Stimulated activated CD8-positive, alpha-beta memory T cell treated with anti-CD3 and anti-CD28 coated beads, Interleukin-4, amount 100 ng/mL, for 1 hour (primary cell): Measurements from ENCODE around the gene ISLR.
A peak's percentile ranks its signal among the peaks of the same experiment; 100 is the strongest.

ENCODE experiments used
- DNase-seq, 2 donors: peaks; one replicate each; pipeline ENCODE4 v3.0.0-alpha.2; 2020; ENCODE audit warnings: low read depth in 2 of 2, low spot score in 1 of 2

Gene ISLR, protein sequence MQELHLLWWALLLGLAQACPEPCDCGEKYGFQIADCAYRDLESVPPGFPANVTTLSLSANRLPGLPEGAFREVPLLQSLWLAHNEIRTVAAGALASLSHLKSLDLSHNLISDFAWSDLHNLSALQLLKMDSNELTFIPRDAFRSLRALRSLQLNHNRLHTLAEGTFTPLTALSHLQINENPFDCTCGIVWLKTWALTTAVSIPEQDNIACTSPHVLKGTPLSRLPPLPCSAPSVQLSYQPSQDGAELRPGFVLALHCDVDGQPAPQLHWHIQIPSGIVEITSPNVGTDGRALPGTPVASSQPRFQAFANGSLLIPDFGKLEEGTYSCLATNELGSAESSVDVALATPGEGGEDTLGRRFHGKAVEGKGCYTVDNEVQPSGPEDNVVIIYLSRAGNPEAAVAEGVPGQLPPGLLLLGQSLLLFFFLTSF

DNA sequence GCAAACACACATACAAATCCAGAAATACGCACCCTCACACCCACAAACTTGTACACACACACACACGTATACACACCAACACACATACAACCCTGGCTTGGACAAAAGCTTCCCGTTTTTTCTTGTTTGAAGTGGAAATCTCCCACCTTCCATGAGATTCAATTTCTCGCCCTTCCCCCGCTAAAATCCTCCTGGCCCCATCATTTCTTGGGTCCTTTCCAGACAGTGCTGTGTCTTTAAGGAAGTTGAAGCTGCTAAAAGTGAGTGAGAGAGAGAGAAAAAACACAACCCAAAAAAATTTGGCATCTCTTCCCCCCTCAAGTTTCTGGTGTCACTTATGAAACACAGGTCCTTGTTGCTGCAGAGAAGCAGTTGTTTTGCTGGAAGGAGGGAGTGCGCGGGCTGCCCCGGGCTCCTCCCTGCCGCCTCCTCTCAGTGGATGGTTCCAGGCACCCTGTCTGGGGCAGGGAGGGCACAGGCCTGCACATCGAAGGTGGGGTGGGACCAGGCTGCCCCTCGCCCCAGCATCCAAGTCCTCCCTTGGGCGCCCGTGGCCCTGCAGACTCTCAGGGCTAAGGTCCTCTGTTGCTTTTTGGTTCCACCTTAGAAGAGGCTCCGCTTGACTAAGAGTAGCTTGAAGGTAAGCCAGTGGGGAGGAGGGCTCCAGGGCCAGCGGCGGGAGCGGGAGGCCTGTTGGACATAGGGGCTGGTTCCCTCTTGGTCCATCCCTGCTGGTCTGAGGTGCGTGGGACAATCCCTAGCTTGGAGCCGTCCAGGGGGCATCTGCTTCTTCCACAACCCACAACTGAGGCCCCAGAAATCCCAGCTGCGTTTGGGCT lies at the start of gene ISLR:
Gene ISLR, plus strand, starts transcription at position 331 of the 839 bp plus-strand sequence. CDS start 1,149 bp downstream, outside the sequence.
- no peak for DNase-seq

DNA sequence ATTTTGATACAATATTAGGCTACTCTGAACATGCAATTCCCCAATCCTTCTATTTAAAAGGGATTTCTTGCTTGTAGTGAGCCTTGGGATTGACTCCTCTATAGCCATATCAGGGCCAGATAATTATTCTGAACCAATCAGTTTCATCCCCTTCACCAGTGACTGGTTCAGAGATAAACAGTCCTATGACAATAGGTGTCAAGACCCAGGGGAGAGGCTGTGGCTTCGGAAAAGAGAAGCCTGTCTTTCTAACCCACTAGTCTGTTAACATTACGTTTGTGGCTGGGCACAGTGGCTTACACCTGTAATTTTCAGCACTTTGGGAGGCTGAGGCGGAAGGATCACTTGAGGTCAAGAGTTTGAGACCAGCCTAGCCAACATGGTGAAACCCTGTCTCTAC lies 49.3 kb upstream of the ISLR start:
- no peak for DNase-seq

DNA sequence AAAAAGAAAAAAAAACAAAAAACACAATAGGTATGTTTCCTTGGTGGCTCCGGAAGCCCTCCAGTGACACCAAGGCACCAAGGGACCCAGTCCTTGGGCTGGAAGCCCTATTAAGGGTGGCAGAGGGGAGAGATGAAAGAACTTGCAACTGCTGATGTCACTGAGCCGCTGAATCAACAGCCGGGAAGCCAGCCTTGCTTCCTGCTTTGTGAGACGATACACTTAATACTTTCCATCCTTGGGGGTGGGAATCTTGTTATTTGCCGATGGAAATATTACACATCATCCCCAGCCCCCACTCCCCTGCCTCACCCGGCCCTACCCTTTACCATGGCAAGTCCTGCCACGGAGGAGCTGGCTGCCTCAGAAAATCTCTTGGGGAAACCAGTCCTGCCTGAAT lies 48.8 kb upstream of the ISLR start:
- no peak for DNase-seq

DNA sequence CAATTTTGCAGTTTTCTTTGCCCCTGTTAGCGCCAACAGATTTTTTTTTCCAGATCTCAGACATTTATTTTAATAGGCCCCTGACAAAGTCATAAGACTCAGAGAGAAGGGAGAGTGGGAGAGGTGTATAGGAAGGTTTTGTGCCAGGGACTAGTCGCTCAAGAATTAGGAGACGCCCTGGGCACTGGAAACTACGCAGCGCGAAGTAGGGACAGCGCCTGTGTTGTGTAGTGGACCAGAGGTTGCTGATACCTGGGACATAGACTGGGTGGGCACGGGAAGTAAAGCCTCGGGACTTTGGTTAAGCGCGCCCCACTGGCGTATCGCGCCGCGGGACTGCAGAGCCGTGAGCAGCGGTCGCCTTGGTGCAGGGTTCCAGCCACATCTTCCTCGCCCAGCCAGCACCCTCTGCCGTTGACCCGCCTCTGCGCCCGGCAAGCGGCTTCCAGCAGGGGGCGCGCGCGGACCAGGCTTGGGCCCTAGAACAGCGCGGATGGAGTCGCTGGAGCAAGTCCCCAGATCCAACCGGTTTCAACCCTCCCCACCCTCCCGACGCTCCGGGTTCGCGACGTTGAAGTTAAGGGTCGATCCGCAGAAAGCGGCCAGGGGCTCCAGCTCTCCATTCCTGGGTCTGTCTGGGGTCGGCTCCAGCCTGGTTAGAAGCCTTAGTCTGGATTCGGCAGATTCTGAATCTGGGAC lies 46.1 kb upstream of the ISLR start:
- peak; percentile 67 to 70 for DNase-seq

DNA sequence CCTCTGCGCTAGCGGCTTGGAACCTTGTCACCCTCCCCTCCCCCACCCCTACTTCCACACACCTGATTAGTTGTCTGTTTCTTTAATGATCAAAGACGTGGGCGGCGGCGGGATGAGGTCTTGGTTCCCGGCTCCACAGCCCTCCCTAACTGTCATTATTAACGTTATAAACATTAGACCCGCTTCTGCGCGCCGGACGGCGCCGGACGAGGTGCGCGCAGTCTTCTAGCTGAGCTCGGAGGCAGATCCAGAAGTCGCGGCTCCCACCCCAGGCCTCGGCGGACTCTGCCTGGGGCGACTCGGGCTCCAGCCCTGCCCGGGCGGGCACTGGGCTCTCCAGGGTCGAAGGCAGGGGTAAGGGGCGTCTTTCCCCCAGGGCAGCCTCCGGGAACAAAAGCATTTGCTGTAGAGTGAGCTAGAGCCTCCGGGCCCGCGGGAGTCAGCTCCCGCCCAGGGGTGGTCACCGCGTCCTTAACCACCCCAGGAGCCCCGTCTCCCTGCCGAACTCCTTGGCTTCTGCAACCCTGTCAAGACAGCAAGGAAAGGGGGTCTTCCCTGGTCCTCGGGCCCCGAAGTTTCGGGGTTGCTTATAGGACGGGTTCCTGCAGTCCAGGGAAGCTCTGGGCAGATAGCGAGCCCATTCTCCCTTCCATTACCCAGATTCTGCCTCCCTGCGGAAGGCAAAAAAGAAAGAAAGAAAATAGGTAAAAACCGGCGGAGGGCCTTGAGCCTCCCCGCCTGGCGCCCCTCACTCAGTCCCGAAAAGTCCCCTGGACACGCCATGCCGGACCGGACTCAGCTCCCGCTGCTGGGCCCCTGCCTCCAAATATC lies 45.3 kb upstream of the ISLR start:
- no peak for DNase-seq

DNA sequence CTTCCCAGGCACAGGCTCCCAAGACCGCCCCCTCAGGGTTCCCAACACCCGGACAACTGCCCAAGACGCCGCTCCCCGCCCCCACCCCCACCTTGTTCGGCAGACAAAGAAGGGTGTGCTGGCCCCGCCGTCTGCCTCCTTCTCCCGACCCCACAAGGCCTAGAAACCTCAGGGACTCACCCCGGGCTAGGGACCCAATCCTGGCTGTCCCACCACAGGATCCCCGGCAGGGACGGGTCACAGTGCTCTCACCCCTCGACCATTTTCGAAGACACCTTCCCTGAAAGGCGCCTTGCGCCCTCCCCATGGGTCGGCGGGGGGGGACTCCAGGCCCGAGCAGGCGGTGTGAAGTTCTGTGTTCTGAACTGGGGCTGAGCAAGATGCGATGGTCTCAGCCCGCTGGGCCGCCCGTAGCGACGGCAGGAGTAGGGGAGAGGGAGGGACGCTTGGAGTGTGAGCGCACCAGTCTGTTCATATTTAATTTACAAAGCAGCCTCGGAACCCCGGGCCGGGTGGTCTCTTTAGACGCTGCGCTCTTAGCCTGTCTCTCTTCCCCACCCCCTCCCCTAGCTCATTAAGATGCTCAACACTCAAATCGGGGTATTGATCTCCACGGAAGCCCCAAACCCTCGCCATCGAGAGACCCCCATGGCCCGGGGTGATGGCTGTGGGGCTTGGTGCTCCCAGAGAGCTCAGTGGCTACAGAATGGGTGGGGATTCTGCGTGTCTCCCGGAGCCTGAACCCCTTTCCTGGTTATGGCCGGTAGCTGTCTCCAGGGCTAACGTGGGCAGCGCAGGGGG lies 44.5 kb upstream of the ISLR start:
- DNase-seq: no peak

DNA sequence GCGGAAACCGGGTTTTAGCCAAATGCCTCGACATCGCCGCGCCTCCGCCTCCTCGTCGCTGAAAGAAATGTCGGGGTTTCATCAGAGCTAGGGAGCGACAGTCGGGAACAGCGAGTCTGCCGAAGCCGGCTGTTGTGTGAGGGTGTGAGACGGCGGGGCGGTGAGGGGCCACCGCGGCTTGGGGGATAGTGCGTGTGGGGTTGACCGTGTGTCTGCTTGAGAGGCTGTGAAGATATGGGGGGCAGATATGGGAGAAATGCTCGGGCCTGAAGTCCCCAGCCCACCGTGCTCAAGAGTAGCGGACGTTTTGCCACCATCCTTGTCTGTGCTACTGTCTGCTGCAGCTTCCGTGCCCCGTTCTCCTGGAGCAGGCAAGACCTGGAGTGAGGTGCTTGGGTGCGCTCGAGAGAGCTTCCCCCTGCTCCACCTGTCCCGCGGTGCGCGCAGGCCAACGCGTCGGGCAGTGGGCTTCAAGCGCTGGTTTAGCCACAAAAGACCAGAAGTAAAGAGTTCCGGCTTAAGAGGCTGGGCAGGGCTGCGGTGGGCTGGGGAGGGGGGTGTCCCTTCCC lies 43.8 kb upstream of the ISLR start:
- DNase-seq: no peak

DNA sequence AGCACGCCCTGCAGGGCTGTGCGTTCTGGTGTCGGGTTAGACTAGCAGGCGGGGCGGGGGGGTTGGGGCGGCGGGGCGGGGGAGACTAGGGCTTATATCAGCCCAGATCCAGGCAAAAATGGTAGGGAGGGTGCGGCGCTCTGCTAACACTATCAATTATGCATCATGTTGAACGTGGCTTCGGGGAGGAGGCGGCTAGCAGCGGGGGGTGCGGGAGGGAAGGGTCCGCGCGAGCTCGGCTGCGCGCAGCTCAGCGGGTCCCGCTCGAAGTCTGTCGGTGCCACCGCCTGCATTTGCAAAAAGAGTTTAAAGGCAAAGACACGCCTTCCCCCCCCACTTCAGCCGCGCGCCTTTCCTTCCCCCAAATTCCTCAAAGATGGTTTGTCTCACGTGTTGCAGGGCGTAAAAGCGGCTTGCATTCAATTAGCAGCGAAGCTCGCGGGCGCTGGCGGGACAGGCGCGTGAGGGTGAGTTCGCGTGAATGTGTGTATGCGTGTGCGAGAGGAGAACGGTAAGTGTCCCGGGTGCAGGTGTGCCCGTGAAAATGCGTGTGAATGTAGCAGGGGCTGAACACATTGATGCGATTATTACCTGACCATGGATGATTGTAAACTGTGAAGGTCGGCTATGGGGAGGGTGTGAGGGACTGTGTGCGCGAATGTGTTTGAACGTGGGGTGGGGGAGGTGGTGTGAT lies 43.2 kb upstream of the ISLR start, which contains the start of gene ISLR2:
Gene ISLR2, plus strand, starts transcription at position 432 of the 694 bp plus-strand sequence. CDS start 2,169 bp downstream, outside the sequence.
- no peak for DNase-seq

DNA sequence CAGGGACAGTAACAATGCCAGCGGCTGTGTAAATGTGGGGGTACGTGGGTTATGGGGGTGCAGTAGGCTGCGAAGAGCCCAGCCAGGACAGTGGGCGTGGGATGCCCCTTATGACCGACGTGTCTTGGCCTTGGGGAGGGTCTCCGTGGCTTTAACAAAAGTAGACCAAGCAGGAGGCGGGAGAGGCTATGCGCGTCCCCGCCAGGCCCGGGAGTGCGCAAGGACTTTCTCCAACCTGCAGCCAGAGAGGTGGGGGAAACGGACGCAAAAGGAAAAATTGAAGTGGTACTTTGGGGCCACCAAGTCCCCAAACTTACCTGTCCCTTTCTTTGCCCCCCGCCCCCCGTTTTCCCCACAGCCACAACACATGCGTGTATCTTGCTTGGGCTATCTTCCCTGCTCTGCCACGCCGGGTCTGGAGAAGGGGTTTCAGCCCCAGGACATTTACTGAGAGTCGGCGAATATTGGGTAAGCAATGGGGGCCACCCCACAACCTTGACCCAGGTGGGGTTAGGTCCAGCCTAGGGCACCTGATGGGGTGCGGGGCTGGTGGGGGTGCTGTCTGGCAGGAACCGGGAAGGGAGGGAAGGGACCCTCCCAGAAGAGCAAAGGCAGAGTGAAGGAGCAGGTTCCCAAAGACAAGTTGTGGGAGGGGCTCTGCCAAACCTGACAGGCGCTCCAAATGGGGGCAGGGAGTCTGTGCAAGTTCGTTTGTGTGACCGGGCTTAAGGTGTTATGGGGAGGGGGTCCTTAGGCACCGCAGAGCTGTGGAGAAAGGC lies 42.5 kb upstream of the ISLR start:
- DNase-seq: no peak

DNA sequence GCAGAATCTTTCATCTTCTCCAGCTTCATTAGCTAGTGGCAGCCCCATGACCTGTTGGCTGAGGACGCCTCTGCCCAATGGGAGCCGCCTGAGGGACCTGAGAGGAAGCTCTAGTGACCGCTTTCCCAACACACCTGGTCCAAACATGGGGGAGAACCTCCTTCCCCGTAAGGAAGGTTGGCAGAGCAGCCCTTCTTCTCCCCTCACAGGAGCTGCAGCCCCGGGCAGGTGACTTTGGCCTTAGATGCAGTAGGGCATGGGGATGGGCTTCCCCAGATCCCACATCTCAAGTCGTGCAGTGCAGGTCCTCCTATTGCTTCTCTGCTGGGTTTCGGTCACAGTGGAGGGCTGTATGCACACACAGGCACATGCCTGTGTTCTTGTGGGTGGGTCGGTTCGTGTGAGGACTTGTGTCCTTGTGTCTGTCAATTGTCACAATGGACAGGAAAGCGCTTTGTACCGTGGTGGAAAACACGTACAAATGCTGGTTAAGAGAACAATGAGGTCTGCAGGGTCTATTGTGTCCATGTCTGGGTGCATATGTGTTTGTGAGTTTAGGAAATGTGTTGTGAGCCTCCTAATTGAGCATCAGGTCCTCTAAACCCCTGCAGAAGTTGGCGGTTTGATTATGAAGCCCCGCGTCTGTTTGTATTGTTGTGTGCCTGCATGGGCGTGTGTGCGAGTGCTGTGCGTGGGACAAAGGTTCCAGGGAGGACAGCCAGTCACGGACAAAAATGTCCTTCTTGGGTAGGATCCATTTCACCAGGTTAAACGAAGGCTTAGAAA lies 41.7 kb upstream of the ISLR start:
- DNase-seq: no peak

DNA sequence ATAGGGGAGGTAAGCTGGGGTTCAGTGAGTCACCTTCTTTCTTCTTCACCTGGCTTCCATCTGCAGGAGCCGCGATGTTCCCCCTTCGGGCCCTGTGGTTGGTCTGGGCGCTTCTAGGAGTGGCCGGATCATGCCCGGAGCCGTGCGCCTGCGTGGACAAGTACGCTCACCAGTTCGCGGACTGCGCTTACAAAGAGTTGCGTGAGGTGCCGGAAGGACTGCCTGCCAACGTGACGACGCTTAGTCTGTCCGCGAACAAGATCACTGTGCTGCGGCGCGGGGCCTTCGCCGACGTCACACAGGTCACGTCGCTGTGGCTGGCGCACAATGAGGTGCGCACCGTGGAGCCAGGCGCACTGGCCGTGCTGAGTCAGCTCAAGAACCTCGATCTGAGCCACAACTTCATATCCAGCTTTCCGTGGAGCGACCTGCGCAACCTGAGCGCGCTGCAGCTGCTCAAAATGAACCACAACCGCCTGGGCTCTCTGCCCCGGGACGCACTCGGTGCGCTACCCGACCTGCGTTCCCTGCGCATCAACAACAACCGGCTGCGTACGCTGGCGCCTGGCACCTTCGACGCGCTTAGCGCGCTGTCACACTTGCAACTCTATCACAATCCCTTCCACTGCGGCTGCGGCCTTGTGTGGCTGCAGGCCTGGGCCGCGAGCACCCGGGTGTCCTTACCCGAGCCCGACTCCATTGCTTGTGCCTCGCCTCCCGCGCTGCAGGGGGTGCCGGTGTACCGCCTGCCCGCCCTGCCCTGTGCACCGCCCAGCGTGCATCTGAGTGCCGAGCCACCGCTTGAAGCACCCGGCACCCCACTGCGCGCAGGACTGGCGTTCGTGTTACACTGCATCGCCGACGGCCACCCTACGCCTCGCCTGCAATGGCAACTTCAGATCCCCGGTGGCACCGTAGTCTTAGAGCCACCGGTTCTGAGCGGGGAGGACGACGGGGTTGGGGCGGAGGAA lies 40.5 kb upstream of the ISLR start:
- no peak for DNase-seq

DNA sequence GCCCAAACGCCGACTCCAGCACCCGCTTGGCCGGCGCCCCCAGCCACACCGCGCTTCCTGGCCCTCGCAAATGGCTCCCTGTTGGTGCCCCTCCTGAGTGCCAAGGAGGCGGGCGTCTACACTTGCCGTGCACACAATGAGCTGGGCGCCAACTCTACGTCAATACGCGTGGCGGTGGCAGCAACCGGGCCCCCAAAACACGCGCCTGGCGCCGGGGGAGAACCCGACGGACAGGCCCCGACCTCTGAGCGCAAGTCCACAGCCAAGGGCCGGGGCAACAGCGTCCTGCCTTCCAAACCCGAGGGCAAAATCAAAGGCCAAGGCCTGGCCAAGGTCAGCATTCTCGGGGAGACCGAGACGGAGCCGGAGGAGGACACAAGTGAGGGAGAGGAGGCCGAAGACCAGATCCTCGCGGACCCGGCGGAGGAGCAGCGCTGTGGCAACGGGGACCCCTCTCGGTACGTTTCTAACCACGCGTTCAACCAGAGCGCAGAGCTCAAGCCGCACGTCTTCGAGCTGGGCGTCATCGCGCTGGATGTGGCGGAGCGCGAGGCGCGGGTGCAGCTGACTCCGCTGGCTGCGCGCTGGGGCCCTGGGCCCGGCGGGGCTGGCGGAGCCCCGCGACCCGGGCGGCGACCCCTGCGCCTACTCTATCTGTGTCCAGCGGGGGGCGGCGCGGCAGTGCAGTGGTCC lies 39.7 kb upstream of the ISLR start:
- DNase-seq: no peak

DNA sequence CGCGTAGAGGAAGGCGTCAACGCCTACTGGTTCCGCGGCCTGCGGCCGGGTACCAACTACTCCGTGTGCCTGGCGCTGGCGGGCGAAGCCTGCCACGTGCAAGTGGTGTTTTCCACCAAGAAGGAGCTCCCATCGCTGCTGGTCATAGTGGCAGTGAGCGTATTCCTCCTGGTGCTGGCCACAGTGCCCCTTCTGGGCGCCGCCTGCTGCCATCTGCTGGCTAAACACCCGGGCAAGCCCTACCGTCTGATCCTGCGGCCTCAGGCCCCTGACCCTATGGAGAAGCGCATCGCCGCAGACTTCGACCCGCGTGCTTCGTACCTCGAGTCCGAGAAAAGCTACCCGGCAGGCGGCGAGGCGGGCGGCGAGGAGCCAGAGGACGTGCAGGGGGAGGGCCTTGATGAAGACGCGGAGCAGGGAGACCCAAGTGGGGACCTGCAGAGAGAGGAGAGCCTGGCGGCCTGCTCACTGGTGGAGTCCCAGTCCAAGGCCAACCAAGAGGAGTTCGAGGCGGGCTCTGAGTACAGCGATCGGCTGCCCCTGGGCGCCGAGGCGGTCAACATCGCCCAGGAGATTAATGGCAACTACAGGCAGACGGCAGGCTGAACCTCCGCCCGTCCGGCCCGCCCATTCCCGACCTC lies 39.0 kb upstream of the ISLR start:
- no peak for DNase-seq

DNA sequence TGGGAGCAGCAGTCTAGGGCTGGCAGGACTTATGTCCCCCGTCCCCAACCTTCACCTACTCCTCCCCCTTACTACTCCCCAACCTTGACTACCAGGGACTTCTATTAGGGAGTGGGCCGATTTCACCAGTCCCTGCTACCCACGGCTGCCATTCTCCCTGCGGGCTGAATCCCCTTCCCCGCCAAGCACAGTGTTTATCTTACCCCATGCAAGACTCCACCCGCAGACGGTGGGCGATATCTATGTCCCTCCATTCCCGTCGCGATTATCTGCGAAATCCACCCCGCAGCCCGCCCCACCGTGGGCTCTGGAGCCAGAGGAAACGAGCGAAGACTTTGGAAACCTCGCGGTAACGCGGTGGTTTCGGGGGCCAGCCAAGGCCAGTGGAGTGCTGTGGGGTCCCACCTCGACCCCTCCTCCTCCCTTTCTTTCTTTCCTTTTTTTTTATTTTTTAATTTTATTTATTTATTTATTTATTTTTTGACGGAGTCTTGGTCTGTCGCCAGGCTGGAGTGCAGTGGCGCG lies 38.4 kb upstream of the ISLR start:
- DNase-seq: no peak

DNA sequence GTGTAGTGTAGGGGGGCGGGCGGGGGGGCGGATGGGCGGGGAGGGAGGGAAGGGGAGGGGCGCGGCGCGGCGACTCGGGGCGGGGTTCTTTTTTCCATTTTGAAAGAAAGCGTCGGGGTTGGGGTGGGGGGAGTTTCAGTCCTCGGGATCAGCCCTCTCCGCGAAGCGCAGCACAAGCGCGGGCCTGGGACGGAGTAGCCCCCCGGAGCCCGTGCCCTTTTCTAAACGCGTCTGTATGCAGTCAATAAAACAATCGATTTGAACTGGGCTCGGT lies 37.0 kb upstream of the ISLR start:
- DNase-seq: no peak
